ENCODE data around the gene PARM1.

The PARM1 gene

GRCh38 chr4:75063433-75063832 is 130.5 kb downstream of the PARM1 start:
- no peak for DNase-seq (ENCODE audit: extremely low read depth in 1 of 2, low read depth in 1 of 2)

- DNase-seq (ENCODE audit: extremely low read depth in 1 of 2, low read depth in 1 of 2) = no peak
Observed at GRCh38 chr4:75065909-75066308, 133.0 kb downstream of the PARM1 start.

- DNase-seq (ENCODE audit: extremely low read depth in 1 of 2, low read depth in 1 of 2) = no peak
Observed at GRCh38 chr4:75069493-75070074, 136.7 kb downstream of the PARM1 start.

- DNase-seq (ENCODE audit: extremely low read depth in 1 of 2, low read depth in 1 of 2) = no peak
Observed at GRCh38 chr4:75071317-75071716, 138.4 kb downstream of the PARM1 start.

- no peak for DNase-seq (ENCODE audit: extremely low read depth in 1 of 2, low read depth in 1 of 2)
Observed at GRCh38 chr4:75080888-75081287, 148.0 kb downstream of the PARM1 start.

GRCh38 chr4:75081561-75081960 is 148.6 kb downstream of the PARM1 start:
- DNase-seq (ENCODE audit: extremely low read depth in 1 of 2, low read depth in 1 of 2) = no peak

- no peak for DNase-seq (ENCODE audit: extremely low read depth in 1 of 2, low read depth in 1 of 2)
Observed at GRCh38 chr4:75087416-75087815, 154.5 kb downstream of the PARM1 start.

- DNase-seq (ENCODE audit: extremely low read depth in 1 of 2, low read depth in 1 of 2) = no peak
Observed at GRCh38 chr4:75087865-75088264, 154.9 kb downstream of the PARM1 start.

GRCh38 chr4:75089206-75089605 is 156.3 kb downstream of the PARM1 start:
- DNase-seq (ENCODE audit: extremely low read depth in 1 of 2, low read depth in 1 of 2) = no peak

- no peak for DNase-seq (ENCODE audit: extremely low read depth in 1 of 2, low read depth in 1 of 2)
Observed at GRCh38 chr4:75099321-75099720, 166.4 kb downstream of the PARM1 start.

Data from stimulated activated CD8-positive, alpha-beta memory T cell treated with anti-CD3 and anti-CD28 coated beads, Interleukin-7, amount 100 ng/mL, for 48 hours (primary cell).